OCI-LY3 (cell line): ENCODE results near the gene ERLEC1.
"Not testable (repeated sequence)": the region's sequence is repeated elsewhere in the genome, so short reads cannot be mapped to it uniquely, and the experiment has no call there.

ENCODE experiments used
- H2AFZ ChIP-seq: fragments of 200-600, 300-600 bp; shearing (Covaris generic); 2 replicates; pipeline ENCODE4 v1.6.0; 2014; ENCODE audit warnings: antibody characterized with exemption, low read depth, low read length
- H3K27ac ChIP-seq: fragments of 200-600, 300-600 bp; sonication (generic); 2 replicates; pipeline ENCODE4 v1.5.1; 2014; ENCODE audit warnings: mild to moderate bottlenecking, low read length, moderate library complexity, mixed read lengths
- H3K27me3 ChIP-seq: fragments of 200-600, 300-600 bp; sonication (generic); 2 replicates; pipeline ENCODE4 v1.6.1; 2014; ENCODE audit warnings: low read depth, low read length, mixed read lengths
- H3K36me3 ChIP-seq: fragments of 200-600, 300-600 bp; sonication (generic); replicated peaks from 2 replicates; pipeline ENCODE3; 2014; ENCODE audit warnings: low read depth, low read length, mixed read lengths
- H3K4me1 ChIP-seq: fragments of 300-600, 200-600 bp; sonication (generic); 2 replicates; pipeline ENCODE4 v1.6.1; 2014; ENCODE audit warnings: low read length, mixed read lengths
- H3K4me2 ChIP-seq: fragments of 200-600, 300-600 bp; sonication (generic); 2 replicates; pipeline ENCODE4 v1.6.1; 2014; ENCODE audit warnings: low read length, mixed read lengths
- H3K4me3 ChIP-seq: fragments of 300-600, 200-600 bp; sonication (generic); 2 replicates; pipeline ENCODE4 v1.5.1; 2014; ENCODE audit warnings: antibody characterized with exemption, mild to moderate bottlenecking, low read length, moderate library complexity
- H3K79me2 ChIP-seq: fragments of 300-600, 200-600 bp; shearing (Covaris generic); 2 replicates; pipeline ENCODE4 v1.6.1; 2014; ENCODE audit warnings: mild to moderate bottlenecking, low read length, mixed read lengths
- H3K9ac ChIP-seq: fragments of 300-600, 200-600 bp; shearing (Covaris generic); 2 replicates; pipeline ENCODE4 v1.6.0; 2014; ENCODE audit warnings: mild to moderate bottlenecking, low read length, moderate library complexity
- H3K9me3 ChIP-seq: fragments of 200-600, 300-600 bp; shearing (Covaris generic); 2 replicates; pipeline ENCODE4 v1.6.1; 2014; ENCODE audit warnings: low read length, mixed read lengths; ENCODE audit not compliant: insufficient read depth
- H4K20me1 ChIP-seq: fragments of 200-600, 300-600 bp; sonication (generic); 2 replicates; pipeline ENCODE4 v1.6.1; 2016; ENCODE audit warnings: low read length, mixed read lengths; ENCODE audit not compliant: insufficient read depth
- EZH2phosphoT487 ChIP-seq: fragments of 200-600 bp; shearing (Covaris generic); IDR thresholded peaks from 2 replicates; pipeline ENCODE4 v1.6.1; 2018; ENCODE audit warnings: antibody characterized with exemption, mixed run types, low read depth
- TF ChIP-seq, protein P1 (sequence below): fragments of 200-600, 300-600 bp; sonication (generic); IDR thresholded peaks from 2 replicates; pipeline ENCODE4 v1.5.1; 2014; ENCODE audit warnings: antibody characterized with exemption, low read length, low read depth

ERLEC1 gene

DNA sequence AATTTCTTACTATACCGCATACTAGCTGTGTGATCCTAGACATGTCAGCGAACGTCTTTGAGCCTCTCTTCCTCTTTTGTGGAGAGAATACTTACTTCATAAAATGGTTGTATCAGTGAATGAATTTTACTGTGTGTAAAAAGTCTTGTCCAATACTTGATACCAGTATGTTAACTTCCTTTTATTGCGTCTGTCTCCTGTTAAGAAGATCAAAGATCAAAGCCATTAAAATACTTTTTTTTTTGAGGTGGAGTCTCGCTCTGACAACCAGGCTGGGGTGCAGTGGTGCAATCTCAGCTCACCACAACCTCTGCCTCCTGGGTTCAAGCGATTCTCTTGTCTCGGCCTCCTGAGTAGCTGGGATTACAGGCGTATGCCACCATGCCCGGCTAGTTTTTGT is 33.2 kb downstream of the ERLEC1 start:
- Histone ChIP-seq H3K9ac (no peak overlapping the region), H3K79me2 (no peaks in the 10 kb centered on the region), H3K9me3 (no peaks in the 10 kb centered on the region), H3K4me1 (no peaks in the 10 kb centered on the region), H3K4me2 (no peak overlapping the region), H2AFZ (no peak overlapping the region), H3K27ac (no peak overlapping the region), H3K27me3 (no peaks in the 10 kb centered on the region), H3K4me3 (no peak overlapping the region), H4K20me1 (no peaks in the 10 kb centered on the region), H3K36me3 (peaks cover 16% of the 10 kb centered on the region)
- no peak for TF ChIP-seq EZH2phosphoT487
- TF ChIP-seq, protein P1, sequence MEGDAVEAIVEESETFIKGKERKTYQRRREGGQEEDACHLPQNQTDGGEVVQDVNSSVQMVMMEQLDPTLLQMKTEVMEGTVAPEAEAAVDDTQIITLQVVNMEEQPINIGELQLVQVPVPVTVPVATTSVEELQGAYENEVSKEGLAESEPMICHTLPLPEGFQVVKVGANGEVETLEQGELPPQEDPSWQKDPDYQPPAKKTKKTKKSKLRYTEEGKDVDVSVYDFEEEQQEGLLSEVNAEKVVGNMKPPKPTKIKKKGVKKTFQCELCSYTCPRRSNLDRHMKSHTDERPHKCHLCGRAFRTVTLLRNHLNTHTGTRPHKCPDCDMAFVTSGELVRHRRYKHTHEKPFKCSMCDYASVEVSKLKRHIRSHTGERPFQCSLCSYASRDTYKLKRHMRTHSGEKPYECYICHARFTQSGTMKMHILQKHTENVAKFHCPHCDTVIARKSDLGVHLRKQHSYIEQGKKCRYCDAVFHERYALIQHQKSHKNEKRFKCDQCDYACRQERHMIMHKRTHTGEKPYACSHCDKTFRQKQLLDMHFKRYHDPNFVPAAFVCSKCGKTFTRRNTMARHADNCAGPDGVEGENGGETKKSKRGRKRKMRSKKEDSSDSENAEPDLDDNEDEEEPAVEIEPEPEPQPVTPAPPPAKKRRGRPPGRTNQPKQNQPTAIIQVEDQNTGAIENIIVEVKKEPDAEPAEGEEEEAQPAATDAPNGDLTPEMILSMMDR, result no peak

DNA sequence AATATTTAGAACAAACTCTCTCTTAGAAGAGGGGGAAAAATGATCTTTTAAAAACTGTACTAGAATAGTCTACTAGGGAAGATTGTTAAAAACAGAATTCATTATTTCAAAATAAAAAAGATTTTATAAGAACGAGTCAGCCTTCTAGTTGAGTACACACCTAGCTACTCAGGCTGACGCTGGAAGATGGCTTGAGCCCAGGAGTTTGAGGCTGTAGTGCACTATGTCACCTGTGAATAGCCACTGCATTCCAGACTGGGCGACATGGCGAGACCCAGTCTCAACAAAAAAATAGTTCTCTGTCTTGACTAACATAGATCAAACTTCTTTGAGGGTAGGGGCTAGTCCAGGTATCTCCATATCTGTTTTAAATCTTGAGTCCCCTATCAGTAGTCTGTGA is 33.9 kb downstream of the ERLEC1 start:
- TF ChIP-seq, protein P1, result no peak
- TF ChIP-seq EZH2phosphoT487, result no peak
- Histone ChIP-seq H3K4me3 (no peak overlapping the region), H3K79me2 (no peaks in the 10 kb centered on the region), H3K36me3 (peaks cover 9% of the 10 kb centered on the region), H4K20me1 (no peaks in the 10 kb centered on the region), H3K27me3 (no peaks in the 10 kb centered on the region), H3K9me3 (no peaks in the 10 kb centered on the region), H3K9ac (no peak overlapping the region), H3K4me2 (no peak overlapping the region), H3K27ac (no peak overlapping the region), H2AFZ (no peak overlapping the region), H3K4me1 (no peaks in the 10 kb centered on the region)

DNA sequence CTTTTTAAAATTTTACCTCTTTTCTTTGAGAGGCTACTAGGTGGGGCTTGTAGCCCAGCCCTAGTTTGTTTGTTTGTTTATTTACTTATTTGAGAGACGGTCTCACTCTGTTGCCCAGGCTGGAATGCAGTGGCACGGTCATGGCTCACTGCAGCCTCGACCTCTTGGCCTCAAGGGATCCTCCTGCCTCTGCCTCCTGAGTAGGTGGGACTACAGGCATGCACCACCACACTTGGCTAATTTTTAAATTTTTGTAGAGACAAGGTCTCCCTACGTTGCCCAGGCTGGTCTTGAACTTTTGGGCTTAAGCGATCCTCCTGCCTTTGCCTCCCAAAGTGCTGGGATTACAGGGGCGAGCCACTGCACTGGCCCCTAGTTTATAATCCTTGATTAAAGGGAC is 35.0 kb downstream of the ERLEC1 start:
- Histone ChIP-seq H3K36me3 (peaks cover 6% of the 10 kb centered on the region), H3K4me3 (no peak overlapping the region), H3K4me2 (no peak overlapping the region), H3K79me2 (no peaks in the 10 kb centered on the region), H3K9ac (no peak overlapping the region), H3K27ac (no peak overlapping the region), H4K20me1 (no peaks in the 10 kb centered on the region), H3K9me3 (no peaks in the 10 kb centered on the region), H3K4me1 (no peaks in the 10 kb centered on the region), H3K27me3 (no peaks in the 10 kb centered on the region), H2AFZ (no peak overlapping the region)
- TF ChIP-seq EZH2phosphoT487, result no peak
- TF ChIP-seq, protein P1, result no peak

DNA sequence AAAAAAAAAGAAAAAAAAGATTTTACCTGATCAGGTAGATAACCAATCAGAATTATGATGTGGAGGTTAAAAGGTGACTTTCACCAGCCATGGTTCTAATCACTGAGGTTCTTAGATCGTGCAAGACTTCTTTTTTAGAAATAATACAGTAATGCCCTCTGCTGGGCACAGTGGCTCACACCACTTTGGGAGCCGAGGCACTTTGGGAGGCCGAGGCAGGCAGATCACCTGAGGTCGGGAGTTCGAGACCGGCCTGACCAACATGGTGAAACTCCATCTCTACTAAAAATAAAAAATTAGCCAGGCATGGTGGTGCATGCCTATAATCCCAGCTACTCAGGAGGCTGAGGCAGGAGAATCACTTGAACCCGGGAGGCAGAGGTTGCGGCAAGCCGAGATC is 36.8 kb downstream of the ERLEC1 start:
- not testable (repeated sequence) for H3K4me1 ChIP-seq, H3K27me3 ChIP-seq, H3K79me2 ChIP-seq, H2AFZ ChIP-seq, H3K27ac ChIP-seq, H3K9me3 ChIP-seq, H3K9ac ChIP-seq, H4K20me1 ChIP-seq, H3K4me3 ChIP-seq, H3K4me2 ChIP-seq, H3K36me3 ChIP-seq
- TF ChIP-seq, protein P1, result peak; percentile 29
